ENCODE measurements around the gene THSD8. TPM values are rescaled to one million over a fixed set of nuclear protein-coding genes. Genes with fewer than 3 reads are reported as not detected.
A peak's percentile ranks its signal among the peaks of the same experiment; 100 is the strongest.
"Not testable (repeated sequence)": the region's sequence is repeated elsewhere in the genome, so short reads cannot be mapped to it uniquely, and the experiment has no call there.

The THSD8 gene
- total RNA-seq, 1 donor from 2014 or later = not detected

DNA sequence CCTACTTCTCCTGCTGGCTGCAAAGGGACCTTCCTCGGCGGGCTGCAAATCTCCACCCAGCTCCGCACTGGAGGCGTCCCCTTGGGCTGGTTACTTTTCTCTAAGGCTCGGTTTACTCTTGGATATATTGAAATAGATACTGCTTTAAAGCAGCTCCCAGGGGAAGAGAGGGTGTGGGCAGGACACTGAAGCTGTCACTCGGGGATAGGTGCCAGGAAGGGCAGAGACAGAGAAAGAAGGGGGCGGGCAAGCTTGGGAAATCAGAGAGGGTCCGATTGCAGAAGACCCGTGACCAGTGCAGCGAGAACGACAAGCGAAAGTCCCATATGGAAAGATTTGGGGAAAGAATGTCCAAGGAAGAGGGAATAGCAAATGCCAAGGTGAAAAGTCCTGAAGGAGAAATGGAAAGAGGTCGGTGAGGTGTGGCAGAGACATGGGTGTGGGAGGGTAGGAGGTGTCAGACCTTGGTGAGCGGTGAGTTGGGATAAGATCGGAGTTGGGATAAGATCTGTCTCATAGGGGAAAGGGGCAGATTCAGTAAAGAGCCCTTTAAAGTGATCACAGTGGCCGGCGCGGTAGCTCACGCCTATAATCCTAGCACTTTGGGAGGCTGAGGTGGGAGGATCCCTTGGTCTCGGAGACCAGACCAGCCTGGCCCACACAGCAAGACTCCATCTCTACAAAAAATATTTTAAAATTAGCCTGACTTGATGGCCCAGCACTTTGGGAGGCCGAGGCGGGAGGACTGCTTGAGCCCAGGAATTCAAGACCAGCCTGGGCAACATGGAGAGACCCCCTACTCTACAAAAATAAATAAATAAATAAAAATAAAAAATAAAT lies 618 bp downstream of the THSD8 start:
- peaks cover 38% of the 10 kb centered on the region for H3K4me1 ChIP-seq
- H3K27ac ChIP-seq = peak overlapping the region; percentile 78
- H3K36me3 ChIP-seq = peaks cover 0 to 16% of the 10 kb centered on the region in 2 donors
- peak overlapping the region; percentile 70 to 93 for H3K4me3 ChIP-seq
- DNase-seq (ENCODE audit: extremely low spot score in 2 of 2) = no peak
- H3K27me3 ChIP-seq = no peaks in the 10 kb centered on the region
- intact Hi-C loops (cut with DNase I) = loop anchor here (5.0 kb wide), 1 partner anchor 35 kb away; no protein-coding TSS in a partner anchor
- H3K9me3 ChIP-seq = no peaks in the 10 kb centered on the region
- TF ChIP-seq, protein P1, sequence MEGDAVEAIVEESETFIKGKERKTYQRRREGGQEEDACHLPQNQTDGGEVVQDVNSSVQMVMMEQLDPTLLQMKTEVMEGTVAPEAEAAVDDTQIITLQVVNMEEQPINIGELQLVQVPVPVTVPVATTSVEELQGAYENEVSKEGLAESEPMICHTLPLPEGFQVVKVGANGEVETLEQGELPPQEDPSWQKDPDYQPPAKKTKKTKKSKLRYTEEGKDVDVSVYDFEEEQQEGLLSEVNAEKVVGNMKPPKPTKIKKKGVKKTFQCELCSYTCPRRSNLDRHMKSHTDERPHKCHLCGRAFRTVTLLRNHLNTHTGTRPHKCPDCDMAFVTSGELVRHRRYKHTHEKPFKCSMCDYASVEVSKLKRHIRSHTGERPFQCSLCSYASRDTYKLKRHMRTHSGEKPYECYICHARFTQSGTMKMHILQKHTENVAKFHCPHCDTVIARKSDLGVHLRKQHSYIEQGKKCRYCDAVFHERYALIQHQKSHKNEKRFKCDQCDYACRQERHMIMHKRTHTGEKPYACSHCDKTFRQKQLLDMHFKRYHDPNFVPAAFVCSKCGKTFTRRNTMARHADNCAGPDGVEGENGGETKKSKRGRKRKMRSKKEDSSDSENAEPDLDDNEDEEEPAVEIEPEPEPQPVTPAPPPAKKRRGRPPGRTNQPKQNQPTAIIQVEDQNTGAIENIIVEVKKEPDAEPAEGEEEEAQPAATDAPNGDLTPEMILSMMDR (IDR thresholded peaks at IDR 0.05) = no peak
- TF ChIP-seq POLR2A (IDR thresholded peaks at IDR 0.05) (no peak), POLR2AphosphoS5 (IDR thresholded peaks at IDR 0.05; ENCODE audit: insufficient read depth in 1 of 2, low read depth in 1 of 2) (no peak)

GRCh38 chr19:12804051-12804450 lies 2.2 kb downstream of the THSD8 start:
- Histone ChIP-seq H3K36me3 (peaks cover 0 to 12% of the 10 kb centered on the region in 2 donors), H3K9me3 (no peaks in the 10 kb centered on the region), H3K27me3 (no peaks in the 10 kb centered on the region), H3K4me3 (no peak overlapping the region), H3K27ac (no peak overlapping the region), H3K4me1 (peaks cover 38% of the 10 kb centered on the region)
- DNase-seq (ENCODE audit: extremely low spot score in 2 of 2) = no peak
- intact Hi-C loops (cut with DNase I) = loop anchor here (5.0 kb wide), 1 partner anchor 37 kb away; no protein-coding TSS in a partner anchor
- no peak for TF ChIP-seq POLR2A (IDR thresholded peaks at IDR 0.05)
- TF ChIP-seq POLR2AphosphoS5 (IDR thresholded peaks at IDR 0.05; ENCODE audit: insufficient read depth in 1 of 2, low read depth in 1 of 2) = no peak
- TF ChIP-seq, protein P1 (IDR thresholded peaks at IDR 0.05) = no peak

DNA sequence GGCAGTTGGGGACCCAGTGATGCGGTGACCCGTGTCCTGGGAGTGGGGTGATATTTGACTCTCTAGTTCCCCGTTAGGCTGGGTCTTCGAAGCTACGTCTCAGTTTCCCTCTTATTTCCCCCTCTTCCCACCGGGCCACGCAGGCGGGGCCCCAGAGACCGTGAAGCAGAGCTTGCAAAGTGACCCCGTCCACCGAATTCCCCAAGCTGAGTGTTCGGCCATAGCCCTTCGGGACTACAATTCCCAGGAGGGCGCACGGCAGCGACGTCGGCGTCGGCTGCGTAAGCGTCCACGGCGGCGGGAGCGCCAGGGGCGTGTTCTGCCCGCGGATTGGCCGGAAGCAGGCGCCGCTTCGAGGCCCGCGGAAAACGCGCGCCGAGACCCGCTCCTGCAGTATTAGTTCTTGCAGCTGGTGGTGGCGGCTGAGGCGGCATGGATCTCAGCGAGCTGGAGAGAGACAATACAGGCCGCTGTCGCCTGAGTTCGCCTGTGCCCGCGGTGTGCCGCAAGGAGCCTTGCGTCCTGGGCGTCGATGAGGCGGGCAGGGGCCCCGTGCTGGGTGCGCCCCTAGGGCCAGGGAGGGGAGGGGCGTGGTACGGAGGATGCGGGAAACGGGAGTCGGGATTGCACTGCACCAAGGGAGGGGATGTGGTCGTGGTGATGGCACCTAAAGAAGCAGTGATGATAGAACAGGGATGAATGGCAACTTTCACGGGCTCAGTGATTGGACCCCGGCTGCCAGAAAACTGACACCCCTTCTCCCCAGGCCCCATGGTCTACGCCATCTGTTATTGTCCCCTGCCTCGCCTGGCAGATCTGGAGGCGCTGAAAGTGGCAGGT lies 4.6 kb downstream of the THSD8 start, which contains the start of gene RNASEH2A:
Gene RNASEH2A, plus strand, starts transcription at position 343 of the 840 bp plus-strand sequence. Its CDS starts 90 bp downstream, at position 433.
- peaks cover 20% of the 10 kb centered on the region for H3K4me1 ChIP-seq
- H3K27me3 ChIP-seq = no peaks in the 10 kb centered on the region
- DNase-seq (ENCODE audit: extremely low spot score in 2 of 2) = peak in 1 of 2 donors; percentile 87
- TF ChIP-seq POLR2AphosphoS5 (IDR thresholded peaks at IDR 0.05; ENCODE audit: insufficient read depth in 1 of 2, low read depth in 1 of 2) (peak; percentile 72 to 79), POLR2A (IDR thresholded peaks at IDR 0.05) (no peak)
- TF ChIP-seq, protein P1 (IDR thresholded peaks at IDR 0.05) = no peak
- H3K27ac ChIP-seq = peak within 1 kb of the TSS; percentile 64
- intact Hi-C loops (cut with DNase I) = no loop called here
- H3K4me3 ChIP-seq = peak within 1 kb of the TSS; percentile 65 to 66
- H3K9me3 ChIP-seq = no peaks in the 10 kb centered on the region
- H3K36me3 ChIP-seq = peaks cover 0 to 12% of the 10 kb centered on the region in 2 donors

DNA sequence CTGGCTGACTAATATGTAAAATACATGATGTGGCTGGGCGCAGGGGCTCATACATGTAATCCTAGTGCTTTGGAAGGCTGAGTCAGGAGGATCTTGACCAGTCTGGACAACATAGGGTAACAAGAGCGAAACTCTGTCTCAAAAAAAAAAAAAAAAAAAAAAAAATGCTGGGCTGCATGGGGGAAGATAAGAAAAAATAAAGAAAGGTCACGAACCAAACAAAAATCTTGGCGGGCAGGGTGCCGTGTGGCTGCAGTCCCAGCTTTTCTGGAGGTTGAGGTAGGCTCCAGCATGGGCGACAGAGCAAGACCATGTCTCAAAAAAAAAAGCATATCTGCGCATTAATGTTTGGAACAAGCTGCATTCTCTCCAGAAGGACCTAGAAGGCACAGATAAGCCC lies 13.2 kb downstream of the THSD8 start:
- intact Hi-C loops (cut with DNase I) = no loop called here
- no peaks in the 10 kb centered on the region for H3K4me1 ChIP-seq

DNA sequence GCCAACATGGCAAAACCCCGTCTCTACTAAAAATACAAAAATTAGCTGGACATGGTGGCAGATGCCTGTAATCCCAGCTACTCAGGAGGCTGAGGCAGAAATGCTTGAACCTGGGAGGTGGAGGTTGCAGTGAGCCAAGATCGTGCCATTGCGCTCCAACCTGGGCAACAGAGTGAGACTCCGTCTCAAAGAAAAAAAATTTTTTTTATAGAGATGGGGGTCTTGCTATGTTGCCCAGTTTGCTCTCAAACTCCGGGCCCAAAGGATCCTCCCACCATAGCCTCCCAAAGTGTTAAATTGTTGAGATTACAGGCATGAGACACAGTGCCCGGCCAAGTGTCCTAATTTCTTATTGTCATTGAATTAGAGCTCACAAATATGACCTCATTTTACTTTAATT lies 15.3 kb downstream of the THSD8 start:
- H3K27ac ChIP-seq; H3K9me3 ChIP-seq; H3K27me3 ChIP-seq; H3K4me1 ChIP-seq; H3K4me3 ChIP-seq; H3K36me3 ChIP-seq; intact Hi-C loops (cut with DNase I); DNase-seq (ENCODE audit: extremely low spot score in 2 of 2): not testable (repeated sequence)

More for the DNA sequence above, 13.2 kb downstream of the THSD8 start:
- no peak overlapping the region for H3K4me3 ChIP-seq
- H3K9me3 ChIP-seq = no peaks in the 10 kb centered on the region
- no peaks in the 10 kb centered on the region for H3K27me3 ChIP-seq
- TF ChIP-seq POLR2A (IDR thresholded peaks at IDR 0.05) = no peak
- no peak for TF ChIP-seq POLR2AphosphoS5 (IDR thresholded peaks at IDR 0.05; ENCODE audit: insufficient read depth in 1 of 2, low read depth in 1 of 2)
- TF ChIP-seq, protein P1 (IDR thresholded peaks at IDR 0.05) = no peak
- no peak overlapping the region for H3K27ac ChIP-seq
- no peak for DNase-seq (ENCODE audit: extremely low spot score in 2 of 2)
- peaks cover 0 to 16% of the 10 kb centered on the region in 2 donors for H3K36me3 ChIP-seq

- H3K9me3 ChIP-seq; H3K27ac ChIP-seq; H3K4me3 ChIP-seq; intact Hi-C loops (cut with DNase I); H3K4me1 ChIP-seq; H3K36me3 ChIP-seq; H3K27me3 ChIP-seq; DNase-seq (ENCODE audit: extremely low spot score in 2 of 2): not testable (repeated sequence)
These were observed 15.9 kb downstream of the THSD8 start for GRCh38 chr19:12817810-12818209.

All from vagina (tissue), 2 donors.